HepG2 (cell line): ENCODE measurements around the gene CHMP1A. TPM values are rescaled to one million over a fixed set of nuclear protein-coding genes. Genes with fewer than 3 reads are reported as not detected.

Experiments
- ATAC-seq: fragments of 200-7000 bp; cut with Tn5 transposase; 3 replicates; pipeline ENCODE4 v1.9.1; 2020; ENCODE audit warnings: mild to moderate bottlenecking, moderate library complexity
- BruUV-seq: library from RNA; stranded (reverse); fragments of 400-500 nt; replicated peaks from 2 replicates; lab custom pipeline; 2021; lab: Mats Ljungman, UMichigan
- CTCF ChIA-PET: fragments of 300-600 bp; formaldehyde crosslinking; extraction: SDS; loops from one replicate; lab custom pipeline; 2021; ENCODE audit warnings: low total read pairs, inconsistent platforms, low intra/inter-chr PET ratio; lab: Yijun Ruan, JAX
- POLR2A ChIA-PET: fragments of 350-600 bp; sonication (Branson Sonifier 250); formaldehyde crosslinking; loops from one replicate; lab custom pipeline; 2020; ENCODE audit warnings: antibody characterized with exemption, inconsistent platforms; lab: Yijun Ruan, JAX
- DNase-seq: peaks from one replicate; pipeline ENCODE4 v3.0.0-alpha.2; 2015; ENCODE audit warnings: low spot score
- FAIRE-seq: peaks from 3 replicates; lab custom pipeline; 2011; peaks lifted over from hg19 to GRCh38; lab: Jason Lieb, UNC
- H2AFZ ChIP-seq: one replicate; pipeline ENCODE4 v1.6.1; 2011; ENCODE audit warnings: low read length, inconsistent platforms
- H3K27ac ChIP-seq: fragments of 300-600 bp; 3 replicates; pipeline ENCODE4 v1.8.0; 2011; ENCODE audit warnings: mixed run types, mild to moderate bottlenecking, mixed read lengths, low read length, inconsistent platforms; ENCODE audit not compliant: insufficient read depth; ENCODE audit errors: extremely low read length
- H3K27me3 ChIP-seq, 2 experiments: fragments of 200-600 bp in 1 of 2; 2 replicates in 1 of 2; 3 replicates in 1 of 2; pipeline versions ENCODE4 v1.6.0 to v1.8.0; 2011; ENCODE audit warnings: low read length in 2 of 2, mild to moderate bottlenecking in 2 of 2, moderate library complexity in 2 of 2, inconsistent platforms in 1 of 2; ENCODE audit not compliant: insufficient read depth in 2 of 2, control insufficient read depth in 1 of 2
- H3K36me3 ChIP-seq, 2 experiments: fragments of 200-600 bp in 1 of 2; replicated peaks in 1 of 2; 2 replicates in 1 of 2; 3 replicates in 1 of 2; pipeline versions ENCODE4 v1.5.1 to v1.8.0; 2011; ENCODE audit warnings: low read length in 2 of 2, inconsistent platforms in 1 of 2; ENCODE audit not compliant: insufficient read depth in 2 of 2, control insufficient read depth in 1 of 2
- H3K4me1 ChIP-seq: 2 replicates; pipeline ENCODE4 v1.5.1; 2012; ENCODE audit warnings: low read length, inconsistent platforms; ENCODE audit not compliant: insufficient read depth
- H3K4me2 ChIP-seq: 2 replicates; pipeline ENCODE4 v1.6.0; 2011; ENCODE audit warnings: low read depth, low read length, inconsistent platforms
- H3K4me3 ChIP-seq, 3 experiments: fragments of 200-600 bp in 1 of 3; sonication (generic), shearing (Covaris generic) in 1 of 3; replicated peaks in 1 of 3; 2 replicates each; pipeline ENCODE4 v1.5.1; 2011 to 2016; ENCODE audit warnings: low read length in 3 of 3, inconsistent platforms in 2 of 3, low read depth in 2 of 3, mild to moderate bottlenecking in 2 of 3, control low read depth in 1 of 3, mixed read lengths in 1 of 3; ENCODE audit not compliant: insufficient read depth in 1 of 3
- H3K79me2 ChIP-seq: one replicate; pipeline ENCODE4 v1.6.1; 2011; ENCODE audit warnings: low read length, inconsistent platforms; ENCODE audit not compliant: insufficient read depth
- H3K9ac ChIP-seq: 2 replicates; pipeline ENCODE4 v1.6.0; 2011; ENCODE audit warnings: mild to moderate bottlenecking, low read depth, low read length, inconsistent platforms; ENCODE audit not compliant: insufficient read depth
- H3K9me3 ChIP-seq: 2 replicates; pipeline ENCODE4 v1.5.1; 2012; ENCODE audit warnings: mild to moderate bottlenecking, low read length
- H4K20me1 ChIP-seq: 2 replicates; pipeline ENCODE4 v1.6.0; 2011; ENCODE audit warnings: inconsistent platforms, mild to moderate bottlenecking, low read length, moderate library complexity; ENCODE audit not compliant: insufficient read depth
- FOXA1 ChIP-seq, 2 experiments: fragments of 450-650 bp in 1 of 2; sonication (generic) in 1 of 2; formaldehyde crosslinking in 1 of 2; IDR thresholded peaks; 2 replicates each; pipeline versions ENCODE4 v1.4.0 to v1.6.1; 2016 to 2020; ENCODE audit warnings: missing genetic modification reagents in 1 of 2
- GFI1 ChIP-seq: sonication (generic); formaldehyde crosslinking; IDR thresholded peaks from 2 replicates; pipeline ENCODE4 v1.5.0; 2020; ENCODE audit warnings: missing genetic modification reagents, mild to moderate bottlenecking, borderline replicate concordance
- ISL2 ChIP-seq: sonication (generic); formaldehyde crosslinking; IDR thresholded peaks from 2 replicates; pipeline ENCODE4 v1.5.0; 2020; ENCODE audit warnings: missing genetic modification reagents
- MXD1 ChIP-seq: sonication (generic); formaldehyde crosslinking; IDR thresholded peaks from 2 replicates; pipeline ENCODE4 v1.4.0; 2020; ENCODE audit warnings: mild to moderate bottlenecking, missing genetic modification reagents
- RBAK ChIP-seq: sonication (generic); formaldehyde crosslinking; IDR thresholded peaks from 2 replicates; pipeline ENCODE4 v1.5.1; 2020; ENCODE audit warnings: mild to moderate bottlenecking, missing genetic modification reagents
- SMC3 ChIP-seq: IDR thresholded peaks from 2 replicates; pipeline ENCODE4 v1.6.1; 2011; ENCODE audit warnings: low read length, improper control_type of control experiment
- SP5 ChIP-seq: IDR thresholded peaks from 2 replicates; pipeline ENCODE4 v1.6.1; 2016; ENCODE audit warnings: low read depth, borderline replicate concordance
- SSRP1 ChIP-seq: IDR thresholded peaks from 2 replicates; pipeline ENCODE4 v1.6.1; 2016; ENCODE audit warnings: control low read depth
- TAF15 ChIP-seq: fragments of 200-400 bp; formaldehyde crosslinking; IDR thresholded peaks from one replicate; pipeline ENCODE4 v1.6.1; 2018; ENCODE audit warnings: mild to moderate bottlenecking, low read depth, low read length; ENCODE audit not compliant: poor library complexity, severe bottlenecking
- TEF ChIP-seq: sonication (generic); formaldehyde crosslinking; IDR thresholded peaks from 2 replicates; pipeline ENCODE4 v1.5.0; 2020; ENCODE audit warnings: missing genetic modification reagents
- ZNF407 ChIP-seq: sonication (generic); formaldehyde crosslinking; IDR thresholded peaks from one replicate; pipeline ENCODE4 v1.5.1; 2020; ENCODE audit warnings: mild to moderate bottlenecking, missing genetic modification reagents; ENCODE audit errors: not compliant biosample characterization
- ZNF556 ChIP-seq: sonication (generic); formaldehyde crosslinking; IDR thresholded peaks from 2 replicates; pipeline ENCODE4 v1.4.0; 2020; ENCODE audit warnings: mild to moderate bottlenecking, missing genetic modification reagents, borderline replicate concordance
- ZNF768 ChIP-seq: sonication (generic); formaldehyde crosslinking; IDR thresholded peaks from 2 replicates; pipeline ENCODE4 v1.4.0; 2020; ENCODE audit warnings: missing genetic modification reagents
- ZNF781 ChIP-seq: sonication (generic); formaldehyde crosslinking; IDR thresholded peaks from 2 replicates; pipeline ENCODE4 v1.5.1; 2020; ENCODE audit warnings: borderline replicate concordance, mild to moderate bottlenecking, missing genetic modification reagents; ENCODE audit errors: not compliant biosample characterization
- WGBS: methylation state at CpG from one replicate; pipeline ENCODE4 v1.1.6; 2017; ENCODE audit warnings: low lambda C conversion rate; 5-methylcytosine and 5-hydroxymethylcytosine counted together
- in situ Hi-C: cut with HindIII; loops from 2 replicates; pipeline ENCODE4 v1.10.0; 2017; ENCODE audit warnings: low pct_unique_long_range_greater_than_20kb; ENCODE audit not compliant: extremely low pct_ligation_motif_present
- intact Hi-C: fragments of 100-400 bp; cut with micrococcal nuclease; formaldehyde crosslinking; loops from one replicate; pipeline ENCODE4 v1.10.0; 2022; ENCODE audit not compliant: unreplicated experiment
- polyA plus RNA-seq, 8 experiments: library from polyadenylated mRNA; depleted of rRNA in 3 of 8; stranded (reverse) in 7 of 8; unstranded in 1 of 8; fragments of >200 nt; fragmentation: Illumina TruSeq in 4 of 8; extraction: Trizol in 4 of 8; gene quantifications; 2 replicates each; pipeline versions ENCODE4 v1.2.1 to v1.2.3, GENCODE V29; 2011 to 2016; ENCODE audit warnings: low read depth in 4 of 8, missing spikeins in 1 of 8, mixed read lengths in 1 of 8; ENCODE audit not compliant: insufficient read depth in 1 of 8
- total RNA-seq, 5 experiments: library from RNA; depleted of rRNA; stranded (reverse); fragments of >200 nt; fragmentation: Illumina TruSeq; extraction: Trizol; gene quantifications; 2 replicates each; pipeline ENCODE4 v1.2.3, GENCODE V29; 2016; ENCODE audit warnings: low read depth in 1 of 5

CHMP1A gene
- total and polyA plus RNA-seq, 2 of the 13 experiments (the other 11 are each of a cell fraction or from before 2014, with no cell fraction given) = 69.4 to 73.3 TPM

- Histone ChIP-seq H3K27ac (no peak overlapping the region), H3K27me3 (no peaks in the 10 kb centered on the region), H3K9me3 (no peaks in the 10 kb centered on the region), H2AFZ (no peak overlapping the region), H3K4me1 (peaks cover 9% of the 10 kb centered on the region), H3K36me3 (no peaks in the 10 kb centered on the region; a peak in 1 of 5 replicates), H3K4me3 (no peak overlapping the region; a peak in 1 of 6 replicates), H3K79me2 (no peaks in the 10 kb centered on the region), H3K4me2 (peak overlapping the region; percentile 69; the same call in 1 of the 2 replicates), H3K9ac (no peak overlapping the region), H4K20me1 (no peaks in the 10 kb centered on the region)
- no TSS peak for BruUV-seq
- CTCF ChIA-PET = interaction anchor here (1.2 to 1.4 kb wide), 2 partner anchors 86 to 153 kb away, joined by 3 to 9 read pairs; no protein-coding TSS in a partner anchor
- in situ Hi-C loops (loop anchor here (5.0 kb wide), 1 partner anchor 71 kb away; no protein-coding TSS in a partner anchor), intact Hi-C loops (loop anchor here (1.0 to 10.0 kb wide), 2 partner anchors 15 to 118 kb away; partner anchors contain the start of genes SPIRE2 and ZNF276)
- DNase-seq = no peak
- POLR2A ChIA-PET = interaction anchor here (0.7 to 2.1 kb wide), 19 partner anchors 8 to 216 kb away, joined by 3 to 12 read pairs (median 4); partner anchors contain the start of genes CHMP1A, MC1R, TCF25 and TUBB3
- no peak for ATAC-seq
- no peak for FAIRE-seq
- 94% methylated on average over 8 of the region's 14 CpGs for WGBS
- TF ChIP-seq ZNF781 (CRISPR knock-in tag) (peak; percentile 19), SMC3 (no peak), ZNF407 (no peak), SSRP1 (CRISPR knock-in tag) (0 out of 2 replicates have a peak, but pooled peaks have one; percentile 13), RBAK (CRISPR knock-in tag) (no peak), GFI1 (CRISPR knock-in tag) (no peak), MXD1 (CRISPR knock-in tag) (no peak), SP5 (no peak), ISL2 (no peak), TAF15 (no peak), TEF (CRISPR knock-in tag) (no peak), ZNF556 (CRISPR knock-in tag) (0 out of 2 replicates have a peak, but pooled peaks have one; percentile 8), ZNF768 (0 out of 2 replicates have a peak, but pooled peaks have one; percentile 8), FOXA1 (IDR thresholded peaks at IDR 0.05) (no peak), FOXA1 (CRISPR knock-in tag; IDR thresholded peaks at IDR 0.05) (no peak)
These were observed 49.2 kb upstream of the CHMP1A start for GRCh38 chr16:89706518-89707260.
